WTC11 (cell line): ENCODE measurements around the gene TMEM250. TPM values are rescaled to one million over a fixed set of nuclear protein-coding genes. Genes with fewer than 3 reads are reported as not detected.

Source experiments
- ATAC-seq: fragments of 200-7000 bp; cut with Tn5 transposase; 2 replicates; pipeline ENCODE4 v1.10.0; 2021; ENCODE audit warnings: mild to moderate bottlenecking, moderate library complexity
- CTCF ChIA-PET: fragments of 300-600 bp; sonication (Branson Sonifier 250); formaldehyde crosslinking; loops from one replicate; lab custom pipeline; 2021; ENCODE audit warnings: antibody characterized with exemption; lab: Charles Lee
- POLR2A ChIA-PET: fragments of 350-600 bp; sonication (Branson Sonifier 250); formaldehyde crosslinking; loops from one replicate; lab custom pipeline; 2021; ENCODE audit warnings: antibody characterized with exemption; lab: Charles Lee
- DNase-seq: peaks from one replicate; pipeline ENCODE4 v3.0.0; 2021; ENCODE audit warnings: low spot score
- H3K27ac Mint-ChIP-seq: 2 replicates; pipeline ENCODE4 v1.8.0; 2021; ENCODE audit warnings: mixed read lengths
- H3K27me3 Mint-ChIP-seq: 2 replicates; pipeline ENCODE4 v1.8.0; 2021; ENCODE audit warnings: low read depth, mild to moderate bottlenecking, moderate library complexity, mixed read lengths
- H3K36me3 Mint-ChIP-seq: 2 replicates; pipeline ENCODE4 v1.8.0; 2021; ENCODE audit warnings: mixed read lengths
- H3K4me1 Mint-ChIP-seq: 2 replicates; pipeline ENCODE4 v1.8.0; 2022; ENCODE audit warnings: mixed read lengths
- H3K4me3 Mint-ChIP-seq: 2 replicates; pipeline ENCODE4 v1.8.0; 2021; ENCODE audit warnings: mild to moderate bottlenecking, moderate library complexity, mixed read lengths
- H3K9me3 Mint-ChIP-seq: 2 replicates; pipeline ENCODE4 v1.8.0; 2021; ENCODE audit warnings: mixed read lengths
- ARID4B ChIP-seq: sonication (generic); formaldehyde crosslinking; IDR thresholded peaks from 2 replicates; pipeline ENCODE4 v1.8.0; 2023; ENCODE audit warnings: missing genetic modification reagents, mild to moderate bottlenecking, borderline replicate concordance
- FOXK1 ChIP-seq: sonication (generic); formaldehyde crosslinking; IDR thresholded peaks from 2 replicates; pipeline ENCODE4 v1.8.0; 2022; ENCODE audit warnings: mild to moderate bottlenecking, moderate library complexity, missing genetic modification reagents
- SMAD4 ChIP-seq: sonication (generic); formaldehyde crosslinking; IDR thresholded peaks from 2 replicates; pipeline ENCODE4 v1.8.0; 2022; ENCODE audit warnings: mild to moderate bottlenecking, missing genetic modification reagents
- ZBTB21 ChIP-seq: sonication (generic); formaldehyde crosslinking; IDR thresholded peaks from 2 replicates; pipeline ENCODE4 v1.8.1; 2023; ENCODE audit warnings: mild to moderate bottlenecking, missing genetic modification reagents, borderline replicate concordance
- ZNF232 ChIP-seq: sonication (generic); formaldehyde crosslinking; IDR thresholded peaks from 2 replicates; pipeline ENCODE4 v1.8.0; 2022; ENCODE audit warnings: mild to moderate bottlenecking, missing genetic modification reagents
- ZNF317 ChIP-seq: sonication (generic); formaldehyde crosslinking; IDR thresholded peaks from 2 replicates; pipeline ENCODE4 v1.8.1; 2023; ENCODE audit warnings: low read depth, mild to moderate bottlenecking, moderate library complexity, missing genetic modification reagents, borderline replicate concordance
- ZNF396 ChIP-seq: fragments of 250-450 bp; sonication (Bioruptor Pico); IDR thresholded peaks from 2 replicates; pipeline ENCODE4 v1.8.0; 2021; ENCODE audit warnings: mild to moderate bottlenecking, moderate library complexity, borderline replicate concordance
- total RNA-seq: library from RNA; stranded (reverse); gene quantifications from 3 replicates; pipeline ENCODE4 v1.2.3, GENCODE V29; 2021
- TF ChIP-seq, protein P1 (sequence below): sonication (generic); formaldehyde crosslinking; IDR thresholded peaks from 2 replicates; pipeline ENCODE4 v1.8.1; 2022; ENCODE audit warnings: low read depth, mild to moderate bottlenecking, moderate library complexity, missing genetic modification reagents, borderline replicate concordance
- TF ChIP-seq, protein P2 (sequence below): sonication (generic); formaldehyde crosslinking; IDR thresholded peaks from 2 replicates; pipeline ENCODE4 v1.8.1; 2023; ENCODE audit warnings: mild to moderate bottlenecking, moderate library complexity, missing genetic modification reagents
- TF ChIP-seq, protein P3 (sequence below): fragments of 250-450 bp; sonication (Bioruptor Pico); IDR thresholded peaks from 2 replicates; pipeline ENCODE4 v1.9.0; 2021; ENCODE audit warnings: mild to moderate bottlenecking, borderline replicate concordance
- TF ChIP-seq, protein P4 (sequence below): sonication (generic); formaldehyde crosslinking; IDR thresholded peaks from 2 replicates; pipeline ENCODE4 v1.8.1; 2023; ENCODE audit warnings: mild to moderate bottlenecking, missing genetic modification reagents, borderline replicate concordance

The TMEM250 gene
- total RNA-seq, 1 experiment from 2014 or later = 39.4 TPM

DNA sequence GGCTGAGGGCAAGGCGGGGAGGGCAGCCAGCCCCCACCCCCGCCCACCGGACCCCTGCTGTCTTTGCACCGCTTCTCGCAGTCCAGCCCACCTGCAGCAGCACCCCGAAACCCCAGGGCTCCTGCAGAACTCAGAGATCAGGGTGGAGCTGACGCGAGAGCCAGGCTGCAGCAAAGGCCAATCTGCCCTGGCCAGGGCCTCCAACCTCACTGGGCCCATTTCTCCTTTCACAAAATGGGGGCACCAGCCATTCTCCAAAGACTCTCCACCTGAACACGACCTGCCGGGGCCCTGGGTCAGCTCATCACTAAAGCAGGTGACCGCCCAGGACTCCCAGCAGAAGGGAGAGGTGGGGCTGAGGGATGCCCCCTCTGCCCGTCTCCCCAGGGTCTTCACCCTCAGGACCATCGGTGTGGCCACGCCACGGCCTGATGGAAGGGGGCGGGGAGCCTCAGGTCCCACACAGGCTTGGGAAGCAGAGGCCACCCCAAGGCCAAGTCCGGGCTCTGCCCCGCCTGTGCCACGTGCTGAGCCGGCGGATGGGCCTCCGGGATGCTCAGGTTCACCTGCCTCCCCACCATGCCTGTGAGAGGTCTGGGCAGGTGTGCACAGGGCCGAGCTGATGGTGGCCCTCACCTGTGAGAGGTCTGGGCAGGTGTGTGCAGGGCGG is 36.7 kb downstream of the TMEM250 start:
- POLR2A ChIA-PET = no interaction called here
- no peak for DNase-seq
- Mint-ChIP-seq H3K9me3 (no peaks in the 10 kb centered on the region), H3K4me3 (no peak overlapping the region), H3K4me1 (peaks cover 6% of the 10 kb centered on the region), H3K27me3 (no peaks in the 10 kb centered on the region), H3K27ac (no peak overlapping the region), H3K36me3 (no peaks in the 10 kb centered on the region)
- TF ChIP-seq, protein P1, sequence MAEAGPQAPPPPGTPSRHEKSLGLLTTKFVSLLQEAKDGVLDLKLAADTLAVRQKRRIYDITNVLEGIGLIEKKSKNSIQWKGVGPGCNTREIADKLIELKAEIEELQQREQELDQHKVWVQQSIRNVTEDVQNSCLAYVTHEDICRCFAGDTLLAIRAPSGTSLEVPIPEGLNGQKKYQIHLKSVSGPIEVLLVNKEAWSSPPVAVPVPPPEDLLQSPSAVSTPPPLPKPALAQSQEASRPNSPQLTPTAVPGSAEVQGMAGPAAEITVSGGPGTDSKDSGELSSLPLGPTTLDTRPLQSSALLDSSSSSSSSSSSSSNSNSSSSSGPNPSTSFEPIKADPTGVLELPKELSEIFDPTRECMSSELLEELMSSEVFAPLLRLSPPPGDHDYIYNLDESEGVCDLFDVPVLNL = no peak
- TF ChIP-seq FOXK1 (no peak), ZNF317 (no peak), ZBTB21 (CRISPR knock-in tag) (no peak), SMAD4 (CRISPR knock-in tag) (no peak), ZNF232 (CRISPR knock-in tag) (no peak), ZNF396 (no peak), ARID4B (CRISPR knock-in tag) (no peak)
- TF ChIP-seq, protein P2, sequence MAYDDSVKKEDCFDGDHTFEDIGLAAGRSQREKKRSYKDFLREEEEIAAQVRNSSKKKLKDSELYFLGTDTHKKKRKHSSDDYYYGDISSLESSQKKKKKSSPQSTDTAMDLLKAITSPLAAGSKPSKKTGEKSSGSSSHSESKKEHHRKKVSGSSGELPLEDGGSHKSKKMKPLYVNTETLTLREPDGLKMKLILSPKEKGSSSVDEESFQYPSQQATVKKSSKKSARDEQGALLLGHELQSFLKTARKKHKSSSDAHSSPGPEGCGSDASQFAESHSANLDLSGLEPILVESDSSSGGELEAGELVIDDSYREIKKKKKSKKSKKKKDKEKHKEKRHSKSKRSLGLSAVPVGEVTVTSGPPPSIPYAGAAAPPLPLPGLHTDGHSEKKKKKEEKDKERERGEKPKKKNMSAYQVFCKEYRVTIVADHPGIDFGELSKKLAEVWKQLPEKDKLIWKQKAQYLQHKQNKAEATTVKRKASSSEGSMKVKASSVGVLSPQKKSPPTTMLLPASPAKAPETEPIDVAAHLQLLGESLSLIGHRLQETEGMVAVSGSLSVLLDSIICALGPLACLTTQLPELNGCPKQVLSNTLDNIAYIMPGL (CRISPR knock-in tag) = no peak
- TF ChIP-seq, protein P3, sequence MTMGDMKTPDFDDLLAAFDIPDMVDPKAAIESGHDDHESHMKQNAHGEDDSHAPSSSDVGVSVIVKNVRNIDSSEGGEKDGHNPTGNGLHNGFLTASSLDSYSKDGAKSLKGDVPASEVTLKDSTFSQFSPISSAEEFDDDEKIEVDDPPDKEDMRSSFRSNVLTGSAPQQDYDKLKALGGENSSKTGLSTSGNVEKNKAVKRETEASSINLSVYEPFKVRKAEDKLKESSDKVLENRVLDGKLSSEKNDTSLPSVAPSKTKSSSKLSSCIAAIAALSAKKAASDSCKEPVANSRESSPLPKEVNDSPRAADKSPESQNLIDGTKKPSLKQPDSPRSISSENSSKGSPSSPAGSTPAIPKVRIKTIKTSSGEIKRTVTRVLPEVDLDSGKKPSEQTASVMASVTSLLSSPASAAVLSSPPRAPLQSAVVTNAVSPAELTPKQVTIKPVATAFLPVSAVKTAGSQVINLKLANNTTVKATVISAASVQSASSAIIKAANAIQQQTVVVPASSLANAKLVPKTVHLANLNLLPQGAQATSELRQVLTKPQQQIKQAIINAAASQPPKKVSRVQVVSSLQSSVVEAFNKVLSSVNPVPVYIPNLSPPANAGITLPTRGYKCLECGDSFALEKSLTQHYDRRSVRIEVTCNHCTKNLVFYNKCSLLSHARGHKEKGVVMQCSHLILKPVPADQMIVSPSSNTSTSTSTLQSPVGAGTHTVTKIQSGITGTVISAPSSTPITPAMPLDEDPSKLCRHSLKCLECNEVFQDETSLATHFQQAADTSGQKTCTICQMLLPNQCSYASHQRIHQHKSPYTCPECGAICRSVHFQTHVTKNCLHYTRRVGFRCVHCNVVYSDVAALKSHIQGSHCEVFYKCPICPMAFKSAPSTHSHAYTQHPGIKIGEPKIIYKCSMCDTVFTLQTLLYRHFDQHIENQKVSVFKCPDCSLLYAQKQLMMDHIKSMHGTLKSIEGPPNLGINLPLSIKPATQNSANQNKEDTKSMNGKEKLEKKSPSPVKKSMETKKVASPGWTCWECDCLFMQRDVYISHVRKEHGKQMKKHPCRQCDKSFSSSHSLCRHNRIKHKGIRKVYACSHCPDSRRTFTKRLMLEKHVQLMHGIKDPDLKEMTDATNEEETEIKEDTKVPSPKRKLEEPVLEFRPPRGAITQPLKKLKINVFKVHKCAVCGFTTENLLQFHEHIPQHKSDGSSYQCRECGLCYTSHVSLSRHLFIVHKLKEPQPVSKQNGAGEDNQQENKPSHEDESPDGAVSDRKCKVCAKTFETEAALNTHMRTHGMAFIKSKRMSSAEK (CRISPR knock-in tag) = no peak
- TF ChIP-seq, protein P4, sequence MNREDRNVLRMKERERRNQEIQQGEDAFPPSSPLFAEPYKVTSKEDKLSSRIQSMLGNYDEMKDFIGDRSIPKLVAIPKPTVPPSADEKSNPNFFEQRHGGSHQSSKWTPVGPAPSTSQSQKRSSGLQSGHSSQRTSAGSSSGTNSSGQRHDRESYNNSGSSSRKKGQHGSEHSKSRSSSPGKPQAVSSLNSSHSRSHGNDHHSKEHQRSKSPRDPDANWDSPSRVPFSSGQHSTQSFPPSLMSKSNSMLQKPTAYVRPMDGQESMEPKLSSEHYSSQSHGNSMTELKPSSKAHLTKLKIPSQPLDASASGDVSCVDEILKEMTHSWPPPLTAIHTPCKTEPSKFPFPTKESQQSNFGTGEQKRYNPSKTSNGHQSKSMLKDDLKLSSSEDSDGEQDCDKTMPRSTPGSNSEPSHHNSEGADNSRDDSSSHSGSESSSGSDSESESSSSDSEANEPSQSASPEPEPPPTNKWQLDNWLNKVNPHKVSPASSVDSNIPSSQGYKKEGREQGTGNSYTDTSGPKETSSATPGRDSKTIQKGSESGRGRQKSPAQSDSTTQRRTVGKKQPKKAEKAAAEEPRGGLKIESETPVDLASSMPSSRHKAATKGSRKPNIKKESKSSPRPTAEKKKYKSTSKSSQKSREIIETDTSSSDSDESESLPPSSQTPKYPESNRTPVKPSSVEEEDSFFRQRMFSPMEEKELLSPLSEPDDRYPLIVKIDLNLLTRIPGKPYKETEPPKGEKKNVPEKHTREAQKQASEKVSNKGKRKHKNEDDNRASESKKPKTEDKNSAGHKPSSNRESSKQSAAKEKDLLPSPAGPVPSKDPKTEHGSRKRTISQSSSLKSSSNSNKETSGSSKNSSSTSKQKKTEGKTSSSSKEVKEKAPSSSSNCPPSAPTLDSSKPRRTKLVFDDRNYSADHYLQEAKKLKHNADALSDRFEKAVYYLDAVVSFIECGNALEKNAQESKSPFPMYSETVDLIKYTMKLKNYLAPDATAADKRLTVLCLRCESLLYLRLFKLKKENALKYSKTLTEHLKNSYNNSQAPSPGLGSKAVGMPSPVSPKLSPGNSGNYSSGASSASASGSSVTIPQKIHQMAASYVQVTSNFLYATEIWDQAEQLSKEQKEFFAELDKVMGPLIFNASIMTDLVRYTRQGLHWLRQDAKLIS (CRISPR knock-in tag) = no peak
- CTCF ChIA-PET = interaction anchor here (0.6 to 1.2 kb wide), 4 partner anchors 66 to 481 kb away, joined by 3 to 6 read pairs (median 4); no protein-coding TSS in a partner anchor
- no peak for ATAC-seq
